ENCODE measurements around the gene RACGAP1. TPM values are rescaled to one million over a fixed set of nuclear protein-coding genes. Genes with fewer than 3 reads are reported as not detected.

The RACGAP1 gene
- total RNA-seq, 1 experiment from 2014 or later = 147 TPM

DNA sequence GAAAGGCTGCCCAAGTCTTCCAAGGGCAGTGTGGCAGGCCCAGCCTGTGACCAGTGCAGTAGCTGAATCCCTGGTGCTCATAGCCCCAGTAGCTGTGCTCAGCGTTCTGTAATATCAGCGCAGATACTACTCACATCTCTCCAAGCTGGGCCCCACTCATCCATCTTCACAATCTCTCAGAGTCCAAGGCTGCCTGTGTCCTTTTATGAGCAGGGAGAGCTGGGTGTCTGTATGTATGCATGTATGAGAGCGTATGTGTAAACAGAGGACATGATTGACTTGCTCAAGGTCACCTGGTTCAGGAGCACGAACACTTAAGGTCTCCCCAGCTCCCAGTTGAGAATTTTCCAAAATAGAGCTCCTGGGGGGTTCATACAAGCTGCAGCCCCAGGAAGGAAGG is 47.2 kb downstream of the RACGAP1 start:
- ATAC-seq (no peak), DNase-seq (ENCODE audit: low read depth, low spot score) (no peak)
- BruUV-seq (replicated peaks) = no TSS peak
- in situ Hi-C loops (cut with HindIII; ENCODE audit: low pct_unique_long_range_greater_than_20kb, low sequenced_read_pairs) = no loop called here
- POLR2A ChIA-PET = no interaction called here
- peaks cover 4% of the 10 kb centered on the region; the same call in 1 of the 2 replicates for H3K4me1 ChIP-seq (ENCODE audit: control insufficient read depth, insufficient read depth, low read length)
- no peak overlapping the region for H3K4me3 ChIP-seq (ENCODE audit: low read depth in 2 of 2, low read length in 2 of 2)
- H3K27ac ChIP-seq (ENCODE audit: low read length) = no peak overlapping the region
- no peaks in the 10 kb centered on the region for H3K36me3 ChIP-seq (ENCODE audit: control insufficient read depth, insufficient read depth, low read length)
- intact Hi-C loops (cut with micrococcal nuclease; ENCODE audit: unreplicated experiment) = no loop called here
- TF ChIP-seq POLR2AphosphoS5 (IDR thresholded peaks at IDR 0.05; ENCODE audit: low read depth, low read length) = no peak
- TF ChIP-seq, protein P1, sequence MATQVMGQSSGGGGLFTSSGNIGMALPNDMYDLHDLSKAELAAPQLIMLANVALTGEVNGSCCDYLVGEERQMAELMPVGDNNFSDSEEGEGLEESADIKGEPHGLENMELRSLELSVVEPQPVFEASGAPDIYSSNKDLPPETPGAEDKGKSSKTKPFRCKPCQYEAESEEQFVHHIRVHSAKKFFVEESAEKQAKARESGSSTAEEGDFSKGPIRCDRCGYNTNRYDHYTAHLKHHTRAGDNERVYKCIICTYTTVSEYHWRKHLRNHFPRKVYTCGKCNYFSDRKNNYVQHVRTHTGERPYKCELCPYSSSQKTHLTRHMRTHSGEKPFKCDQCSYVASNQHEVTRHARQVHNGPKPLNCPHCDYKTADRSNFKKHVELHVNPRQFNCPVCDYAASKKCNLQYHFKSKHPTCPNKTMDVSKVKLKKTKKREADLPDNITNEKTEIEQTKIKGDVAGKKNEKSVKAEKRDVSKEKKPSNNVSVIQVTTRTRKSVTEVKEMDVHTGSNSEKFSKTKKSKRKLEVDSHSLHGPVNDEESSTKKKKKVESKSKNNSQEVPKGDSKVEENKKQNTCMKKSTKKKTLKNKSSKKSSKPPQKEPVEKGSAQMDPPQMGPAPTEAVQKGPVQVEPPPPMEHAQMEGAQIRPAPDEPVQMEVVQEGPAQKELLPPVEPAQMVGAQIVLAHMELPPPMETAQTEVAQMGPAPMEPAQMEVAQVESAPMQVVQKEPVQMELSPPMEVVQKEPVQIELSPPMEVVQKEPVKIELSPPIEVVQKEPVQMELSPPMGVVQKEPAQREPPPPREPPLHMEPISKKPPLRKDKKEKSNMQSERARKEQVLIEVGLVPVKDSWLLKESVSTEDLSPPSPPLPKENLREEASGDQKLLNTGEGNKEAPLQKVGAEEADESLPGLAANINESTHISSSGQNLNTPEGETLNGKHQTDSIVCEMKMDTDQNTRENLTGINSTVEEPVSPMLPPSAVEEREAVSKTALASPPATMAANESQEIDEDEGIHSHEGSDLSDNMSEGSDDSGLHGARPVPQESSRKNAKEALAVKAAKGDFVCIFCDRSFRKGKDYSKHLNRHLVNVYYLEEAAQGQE (IDR thresholded peaks at IDR 0.05; ENCODE audit: insufficient read depth in 1 of 2, low read depth in 2 of 2, low read length in 1 of 2) = no peak
- no peak for TF ChIP-seq TCF7L2 (IDR thresholded peaks at IDR 0.05; ENCODE audit: low read depth, low read length)
- TF ChIP-seq SIN3A (IDR thresholded peaks at IDR 0.05; ENCODE audit: borderline replicate concordance, insufficient read depth, low read depth, low read length) = no peak
- TF ChIP-seq, protein P2, sequence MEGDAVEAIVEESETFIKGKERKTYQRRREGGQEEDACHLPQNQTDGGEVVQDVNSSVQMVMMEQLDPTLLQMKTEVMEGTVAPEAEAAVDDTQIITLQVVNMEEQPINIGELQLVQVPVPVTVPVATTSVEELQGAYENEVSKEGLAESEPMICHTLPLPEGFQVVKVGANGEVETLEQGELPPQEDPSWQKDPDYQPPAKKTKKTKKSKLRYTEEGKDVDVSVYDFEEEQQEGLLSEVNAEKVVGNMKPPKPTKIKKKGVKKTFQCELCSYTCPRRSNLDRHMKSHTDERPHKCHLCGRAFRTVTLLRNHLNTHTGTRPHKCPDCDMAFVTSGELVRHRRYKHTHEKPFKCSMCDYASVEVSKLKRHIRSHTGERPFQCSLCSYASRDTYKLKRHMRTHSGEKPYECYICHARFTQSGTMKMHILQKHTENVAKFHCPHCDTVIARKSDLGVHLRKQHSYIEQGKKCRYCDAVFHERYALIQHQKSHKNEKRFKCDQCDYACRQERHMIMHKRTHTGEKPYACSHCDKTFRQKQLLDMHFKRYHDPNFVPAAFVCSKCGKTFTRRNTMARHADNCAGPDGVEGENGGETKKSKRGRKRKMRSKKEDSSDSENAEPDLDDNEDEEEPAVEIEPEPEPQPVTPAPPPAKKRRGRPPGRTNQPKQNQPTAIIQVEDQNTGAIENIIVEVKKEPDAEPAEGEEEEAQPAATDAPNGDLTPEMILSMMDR (IDR thresholded peaks at IDR 0.05) = no peak
- H3K9me3 ChIP-seq (ENCODE audit: control insufficient read depth, insufficient read depth, low read depth, low read length) = no peaks in the 10 kb centered on the region
- CTCF ChIA-PET = no interaction called here
- no peaks in the 10 kb centered on the region for H3K27me3 ChIP-seq (ENCODE audit: control insufficient read depth, insufficient read depth, low read length)

DNA sequence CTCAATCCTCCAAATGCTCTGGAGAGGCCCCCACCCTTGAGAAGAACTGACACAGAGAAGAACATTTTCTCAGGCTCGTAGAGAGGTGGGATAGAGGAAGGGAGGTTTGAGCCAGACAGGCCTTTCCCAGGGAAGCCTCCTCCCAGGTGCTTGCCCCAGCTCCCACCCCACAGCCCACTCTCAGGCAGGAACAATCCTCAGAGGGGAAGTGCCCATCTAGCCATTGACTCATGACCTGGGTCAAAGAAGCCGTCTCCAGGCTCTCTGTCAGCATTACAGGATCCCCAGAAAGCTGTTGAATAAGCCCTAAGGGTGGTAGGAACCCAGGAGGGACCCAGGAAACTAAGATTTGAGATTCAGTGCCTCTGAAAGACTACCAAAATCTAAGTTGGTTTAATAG is 48.7 kb downstream of the RACGAP1 start:
- intact Hi-C loops (cut with micrococcal nuclease; ENCODE audit: unreplicated experiment) = no loop called here
- ATAC-seq (no peak), DNase-seq (ENCODE audit: low read depth, low spot score) (no peak)
- BruUV-seq (replicated peaks) = no TSS peak
- Histone ChIP-seq H3K4me3 (ENCODE audit: low read depth in 2 of 2, low read length in 2 of 2) (no peak overlapping the region), H3K27me3 (ENCODE audit: control insufficient read depth, insufficient read depth, low read length) (no peaks in the 10 kb centered on the region), H3K9me3 (ENCODE audit: control insufficient read depth, insufficient read depth, low read depth, low read length) (no peaks in the 10 kb centered on the region), H3K4me1 (ENCODE audit: control insufficient read depth, insufficient read depth, low read length) (peaks cover 12% of the 10 kb centered on the region; the same call in 1 of the 2 replicates), H3K36me3 (ENCODE audit: control insufficient read depth, insufficient read depth, low read length) (no peaks in the 10 kb centered on the region), H3K27ac (ENCODE audit: low read length) (no peak overlapping the region)
- CTCF ChIA-PET = no interaction called here
- POLR2A ChIA-PET = no interaction called here
- TF ChIP-seq TCF7L2 (IDR thresholded peaks at IDR 0.05; ENCODE audit: low read depth, low read length) (no peak), SIN3A (IDR thresholded peaks at IDR 0.05; ENCODE audit: borderline replicate concordance, insufficient read depth, low read depth, low read length) (no peak), POLR2AphosphoS5 (IDR thresholded peaks at IDR 0.05; ENCODE audit: low read depth, low read length) (no peak)
- TF ChIP-seq, protein P1 (IDR thresholded peaks at IDR 0.05; ENCODE audit: insufficient read depth in 1 of 2, low read depth in 2 of 2, low read length in 1 of 2) = no peak
- TF ChIP-seq, protein P2 (IDR thresholded peaks at IDR 0.05) = no peak
- in situ Hi-C loops (cut with HindIII; ENCODE audit: low pct_unique_long_range_greater_than_20kb, low sequenced_read_pairs) = no loop called here
